ENCODE data around the gene SCRN2. TPM values are rescaled to one million over a fixed set of nuclear protein-coding genes. Genes with fewer than 3 reads are reported as not detected.

The SCRN2 gene
- total and polyA plus RNA-seq, 2 of the 8 experiments (the other 6 are each of a cell fraction or from before 2014, with no cell fraction given) = 24.4 to 42.3 TPM

DNA sequence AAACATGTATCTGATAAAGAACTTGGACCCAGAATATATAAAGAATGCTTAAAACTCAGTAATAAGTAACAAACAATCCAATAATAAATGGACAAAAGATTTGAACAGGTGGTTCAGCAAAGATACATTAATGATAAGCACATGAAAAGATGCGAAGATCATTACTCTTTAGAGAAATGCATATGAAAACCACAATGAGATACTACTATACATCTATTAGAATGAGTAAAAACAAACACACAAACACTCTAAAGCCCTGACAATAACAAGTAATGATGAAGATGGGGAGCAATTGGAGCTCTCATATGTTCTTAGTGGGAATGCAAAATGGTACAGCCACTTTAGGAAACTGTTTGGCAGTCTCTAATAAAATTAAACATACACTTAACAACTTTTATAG is 48.6 kb downstream of the SCRN2 start:
- no peaks in the 10 kb centered on the region for H3K9me3 ChIP-seq (ENCODE audit: insufficient read depth in 2 of 2, low read depth in 1 of 2, low read length in 1 of 2)
- no peak overlapping the region for H3K4me3 ChIP-seq (ENCODE audit: extremely low read depth in 1 of 4, insufficient read depth in 2 of 4, low read depth in 3 of 4, low read length in 4 of 4)
- H2AK5ac ChIP-seq (ENCODE audit: low read depth, low read length) = no peak overlapping the region
- no peak overlapping the region for H3K56ac ChIP-seq (replicated peaks; ENCODE audit: insufficient read length, low read depth, low read length)
- H2BK120ac ChIP-seq (replicated peaks; ENCODE audit: low read depth, low read length) = no peak overlapping the region
- H3K9ac ChIP-seq (replicated peaks in 1 of 4; ENCODE audit: extremely low read depth in 1 of 4, low read depth in 3 of 4, low read length in 3 of 4) = no peak overlapping the region
- DNase-seq (ENCODE audit: low read depth in 1 of 2, low spot score in 2 of 2) = no peak
- no peak overlapping the region for H4K5ac ChIP-seq (ENCODE audit: insufficient read length, low read depth, low read length)
- no peak overlapping the region for H2BK15ac ChIP-seq (ENCODE audit: low read length)
- peaks cover 6 to 33% (median 26%) of the 10 kb centered on the region in 4 experiments for H3K27me3 ChIP-seq (replicated peaks in 1 of 4; ENCODE audit: control insufficient read depth in 3 of 4, extremely low read depth in 1 of 4, insufficient read depth in 3 of 4, low read length in 3 of 4)
- H2AFZ ChIP-seq (ENCODE audit: low read length) = no peak overlapping the region
- H3K79me1 ChIP-seq (ENCODE audit: low read depth, low read length) = no peaks in the 10 kb centered on the region
- no peak overlapping the region for H3K23ac ChIP-seq (ENCODE audit: insufficient read length)
- H2BK5ac ChIP-seq (ENCODE audit: low read depth, low read length) = no peak overlapping the region
- H2BK20ac ChIP-seq (ENCODE audit: low read length) = no peak overlapping the region
- FAIRE-seq = no peak
- no peaks in the 10 kb centered on the region for H3K79me2 ChIP-seq (ENCODE audit: control insufficient read depth in 1 of 2, insufficient read depth in 2 of 2, low read length in 2 of 2)
- no peak overlapping the region for H4K8ac ChIP-seq (ENCODE audit: extremely low read depth, insufficient read depth, low read length)
- no peak overlapping the region for H3K14ac ChIP-seq (ENCODE audit: insufficient read length)
- no peak for TF ChIP-seq SP2 (IDR thresholded peaks at IDR 0.05; ENCODE audit: low read length)
- TF ChIP-seq RNF2 (IDR thresholded peaks at IDR 0.05; ENCODE audit: borderline replicate concordance, low read depth, low read length, missing control alignments, poor library complexity, severe bottlenecking) = no peak
- no peak for TF ChIP-seq BACH1 (IDR thresholded peaks at IDR 0.05; ENCODE audit: low read length)
- TF ChIP-seq RBBP5 (IDR thresholded peaks at IDR 0.05; ENCODE audit: borderline replicate concordance, low read depth, low read length) = no peak
- no peak for TF ChIP-seq CTBP2 (IDR thresholded peaks at IDR 0.05; ENCODE audit: borderline replicate concordance, insufficient read depth, insufficient read length, low read length)
- CTCF ChIA-PET (ENCODE audit: partially characterized antibody) = interaction anchor here (1.0 to 2.2 kb wide), 2 partner anchors 14 to 17 kb away, joined by 4 to 7 read pairs; no protein-coding TSS in a partner anchor
- H3K36me3 ChIP-seq (ENCODE audit: control insufficient read depth in 2 of 4, insufficient read depth in 4 of 4, low read length in 3 of 4) = no peaks in the 10 kb centered on the region
- no peak overlapping the region for H4K91ac ChIP-seq (replicated peaks; ENCODE audit: insufficient read length, low read length)
- no peak overlapping the region for H3K4ac ChIP-seq (replicated peaks; ENCODE audit: insufficient read length, low read depth, low read length)
- no peak overlapping the region for H3K18ac ChIP-seq (ENCODE audit: extremely low read depth, low read length)
- no peaks in the 10 kb centered on the region for H4K20me1 ChIP-seq (replicated peaks in 1 of 2; ENCODE audit: control insufficient read depth in 1 of 2, insufficient read depth in 2 of 2, low read length in 2 of 2)
- peaks cover 5% of the 10 kb centered on the region for H3K23me2 ChIP-seq (ENCODE audit: low read depth, low read length)
- POLR2A ChIA-PET (ENCODE audit: partially characterized antibody) = interaction anchor here (1.2 kb wide), 1 partner anchor 23 kb away, joined by 3 read pairs; no protein-coding TSS in a partner anchor
- H3K4me1 ChIP-seq (replicated peaks in 1 of 4; ENCODE audit: control insufficient read depth in 3 of 4, insufficient read depth in 4 of 4, low read length in 3 of 4) = peaks cover 0 to 3% (median 2%) of the 10 kb centered on the region in 4 experiments; a peak in 3 of 7 replicates
- H2BK12ac ChIP-seq (ENCODE audit: low read depth, low read length) = no peak overlapping the region
- H3K27ac ChIP-seq (ENCODE audit: low read depth, low read length) = no peak overlapping the region
- WGBS, 2 experiments (ENCODE audit: extremely low coverage in 1 of 2, insufficient coverage in 1 of 2, insufficient read length in 1 of 2, insufficient replicate concordance in 2 of 2, low coverage in 1 of 2, low lambda C conversion rate in 2 of 2, missing lambda C conversion rate in 1 of 2) = 78% methylated on average over 1 of the region's 1 CpG; no CpG with 5 or more reads in 1 of the 2 experiments
- H3K4me2 ChIP-seq (ENCODE audit: insufficient read depth in 1 of 2, low read depth in 2 of 2, low read length in 2 of 2) = no peak overlapping the region

Data from H1 (cell line).